ENCODE measurements around the gene UGT1A4. TPM values are rescaled to one million over a fixed set of nuclear protein-coding genes. Genes with fewer than 3 reads are reported as not detected.

UGT1A4 gene
- total RNA-seq, 1 experiment from 2014 or later, result not detected

DNA sequence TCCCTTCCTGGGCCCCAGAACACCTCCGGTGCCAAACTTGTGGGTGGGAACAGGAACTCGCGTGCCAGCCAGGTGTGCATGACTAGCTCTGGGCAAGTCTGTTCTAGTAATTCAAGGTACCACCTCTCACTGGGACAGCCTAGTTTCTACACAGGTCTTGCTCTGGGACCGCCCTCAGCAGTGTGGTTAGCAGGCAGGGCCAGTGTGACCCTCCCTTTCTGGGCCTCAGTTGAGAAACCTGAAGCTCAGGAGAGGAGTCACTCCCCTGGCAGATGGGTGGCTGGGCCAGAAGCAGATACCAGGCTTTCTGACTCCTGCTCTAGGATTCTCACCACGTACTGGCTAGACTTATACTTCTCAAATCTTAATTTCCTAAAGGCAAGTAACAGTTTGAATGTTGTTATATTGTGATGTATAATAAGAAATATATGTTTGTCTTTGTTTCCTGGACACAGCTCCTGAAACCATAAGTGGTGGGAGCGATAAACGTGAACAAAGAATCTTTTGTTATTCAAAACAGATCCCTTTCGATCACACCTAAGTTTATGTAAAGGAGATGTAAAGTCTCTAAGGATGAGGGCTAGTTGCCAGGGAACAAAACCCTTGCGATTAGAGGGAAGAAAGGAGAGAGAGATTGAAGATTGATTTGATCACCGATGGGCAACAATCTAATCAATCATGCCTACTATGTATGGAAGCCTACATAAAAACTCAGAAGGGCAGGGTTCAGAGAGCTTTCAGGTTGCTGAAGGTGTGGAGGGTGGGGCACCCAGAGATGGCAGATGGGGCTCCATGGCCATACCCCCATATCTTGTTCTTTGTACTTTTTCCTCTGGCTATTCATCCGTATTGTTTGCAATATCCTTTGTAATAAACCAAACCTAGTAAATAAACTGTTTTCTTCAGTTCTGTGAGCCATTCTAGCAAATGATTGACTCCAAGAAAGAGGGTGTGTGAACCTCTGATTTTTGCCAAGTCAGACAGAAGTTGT is 26.8 kb upstream of the UGT1A4 start:
- Mint-ChIP-seq H3K36me3 (ENCODE audit: insufficient read depth in 1 of 3, low read depth in 3 of 3) (no peaks in the 10 kb centered on the region; a peak in 2 of 7 replicates), H3K9me3 (no peaks in the 10 kb centered on the region; a peak in 2 of 5 replicates), H3K27ac (peak overlapping the region in 1 of 3 experiments; percentile 54; a peak in 1 of 7 replicates), H3K4me3 (no peak overlapping the region), H3K27me3 (ENCODE audit: low read depth) (no peaks in the 10 kb centered on the region; the same call in 1 of the 2 replicates), H3K4me1 (peaks cover 24 to 29% of the 10 kb centered on the region in 2 experiments)
- H3K23me2 ChIP-seq (ENCODE audit: insufficient read length, low read depth, low read length, poor library complexity, severe bottlenecking), result no peaks in the 10 kb centered on the region
- no peak for DNase-seq
- H2BK5ac ChIP-seq (ENCODE audit: insufficient read length, low read length), result no peak overlapping the region
- no peaks in the 10 kb centered on the region for H3K79me2 ChIP-seq (ENCODE audit: insufficient read depth, low read length)
- no CpG with 5 or more reads among the region's 11 CpGs for WGBS (ENCODE audit: extremely low coverage, insufficient read length, low lambda C conversion rate)
- H2BK20ac ChIP-seq (ENCODE audit: low read depth, low read length, poor library complexity, severe bottlenecking), result no peak overlapping the region
- no peaks in the 10 kb centered on the region for H3K9me3 ChIP-seq (ENCODE audit: control insufficient read depth, low read depth, low read length)
- H3K79me1 ChIP-seq (ENCODE audit: insufficient read depth, low read depth, low read length, poor library complexity, severe bottlenecking), result no peaks in the 10 kb centered on the region
- H3K27me3 ChIP-seq (ENCODE audit: insufficient read depth, low read length), result no peaks in the 10 kb centered on the region
- H4K20me1 ChIP-seq (ENCODE audit: control insufficient read depth, insufficient read depth, insufficient read length), result no peaks in the 10 kb centered on the region
- H4K91ac ChIP-seq (ENCODE audit: insufficient read length, low read depth, low read length), result no peak overlapping the region
- no peak overlapping the region for H3K9ac ChIP-seq (ENCODE audit: extremely low read depth, insufficient read length, low read length)
- no peak overlapping the region for H2AFZ ChIP-seq (ENCODE audit: low read length)
- H3K18ac ChIP-seq (ENCODE audit: insufficient read length, low read depth, low read length), result peak overlapping the region; percentile 53
- TF ChIP-seq, protein P1, sequence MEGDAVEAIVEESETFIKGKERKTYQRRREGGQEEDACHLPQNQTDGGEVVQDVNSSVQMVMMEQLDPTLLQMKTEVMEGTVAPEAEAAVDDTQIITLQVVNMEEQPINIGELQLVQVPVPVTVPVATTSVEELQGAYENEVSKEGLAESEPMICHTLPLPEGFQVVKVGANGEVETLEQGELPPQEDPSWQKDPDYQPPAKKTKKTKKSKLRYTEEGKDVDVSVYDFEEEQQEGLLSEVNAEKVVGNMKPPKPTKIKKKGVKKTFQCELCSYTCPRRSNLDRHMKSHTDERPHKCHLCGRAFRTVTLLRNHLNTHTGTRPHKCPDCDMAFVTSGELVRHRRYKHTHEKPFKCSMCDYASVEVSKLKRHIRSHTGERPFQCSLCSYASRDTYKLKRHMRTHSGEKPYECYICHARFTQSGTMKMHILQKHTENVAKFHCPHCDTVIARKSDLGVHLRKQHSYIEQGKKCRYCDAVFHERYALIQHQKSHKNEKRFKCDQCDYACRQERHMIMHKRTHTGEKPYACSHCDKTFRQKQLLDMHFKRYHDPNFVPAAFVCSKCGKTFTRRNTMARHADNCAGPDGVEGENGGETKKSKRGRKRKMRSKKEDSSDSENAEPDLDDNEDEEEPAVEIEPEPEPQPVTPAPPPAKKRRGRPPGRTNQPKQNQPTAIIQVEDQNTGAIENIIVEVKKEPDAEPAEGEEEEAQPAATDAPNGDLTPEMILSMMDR (conservative IDR thresholded peaks at IDR 0.05), result no peak
- H2BK120ac ChIP-seq (ENCODE audit: low read depth, low read length, poor library complexity, severe bottlenecking), result no peak overlapping the region
- H3K23ac ChIP-seq (ENCODE audit: insufficient read length, low read depth, low read length), result no peak overlapping the region
- H3T11ph ChIP-seq (ENCODE audit: low read length), result no peak overlapping the region
- H2BK15ac ChIP-seq (ENCODE audit: low read depth, low read length), result no peak overlapping the region
- H4K8ac ChIP-seq (replicated peaks; ENCODE audit: insufficient read length, low read depth, low read length), result no peak overlapping the region
- H3K4me2 ChIP-seq (ENCODE audit: insufficient read depth, insufficient read length, low read length), result no peak overlapping the region
- no peak overlapping the region for H3K14ac ChIP-seq (ENCODE audit: insufficient read depth, low read length)
- peak overlapping the region; percentile 17 for H2BK12ac ChIP-seq (ENCODE audit: insufficient read length, low read depth, low read length)
- H3K27ac ChIP-seq (ENCODE audit: insufficient read length, low read depth, low read length), result no peak overlapping the region
- peaks cover 3% of the 10 kb centered on the region; the same call in 1 of the 2 replicates for H3K4me1 ChIP-seq (ENCODE audit: insufficient read depth, low read length)
- H3K4ac ChIP-seq (ENCODE audit: low read depth, low read length), result no peak overlapping the region
- no peak overlapping the region for H2AK5ac ChIP-seq (ENCODE audit: insufficient read length, low read length)
- H4K5ac ChIP-seq (ENCODE audit: insufficient read length, low read depth, low read length), result no peak overlapping the region
- H3K56ac ChIP-seq (ENCODE audit: insufficient read length, low read depth, low read length), result no peak overlapping the region
